HG02678 (cell line): ENCODE measurements around the gene HOXA7.

ENCODE experiments used
- ATAC-seq: cut with Tn5 transposase; IDR thresholded peaks from one replicate; pipeline ENCODE4 v1.9.1; 2021; ENCODE audit warnings: mild to moderate bottlenecking, moderate library complexity; ENCODE audit not compliant: unreplicated experiment

The HOXA7 gene

GRCh38 chr7:27156508-27156898 lies at the start of gene HOXA7:
Gene HOXA7, minus strand, starts transcription at chr7:27156675. Its CDS starts 130 bp downstream, at chr7:27156545.
- ATAC-seq = no peak

GRCh38 chr7:27205325-27206280 lies 49.1 kb upstream of the HOXA7 start:
- no peak for ATAC-seq

GRCh38 chr7:27204851-27205322 lies 48.4 kb upstream of the HOXA7 start:
- no peak for ATAC-seq

GRCh38 chr7:27203964-27204594 lies 47.6 kb upstream of the HOXA7 start:
- no peak for ATAC-seq

- no peak for ATAC-seq
These were observed 47.0 kb upstream of the HOXA7 start for GRCh38 chr7:27203365-27203953.

GRCh38 chr7:27202862-27203134 lies 46.3 kb upstream of the HOXA7 start:
- ATAC-seq = no peak

GRCh38 chr7:27202018-27202861 lies 45.8 kb upstream of the HOXA7 start:
- no peak for ATAC-seq

GRCh38 chr7:27201580-27202017 lies 45.1 kb upstream of the HOXA7 start:
- no peak for ATAC-seq

- no peak for ATAC-seq
These were observed 44.5 kb upstream of the HOXA7 start for GRCh38 chr7:27200761-27201579.

- no peak for ATAC-seq
These were observed 43.6 kb upstream of the HOXA7 start, which contains the start of gene HOXA13 for GRCh38 chr7:27199849-27200760. Gene HOXA13, minus strand, starts transcription at chr7:27200091. Its CDS starts 14 bp downstream, at chr7:27200077.

- ATAC-seq = no peak
These were observed 42.7 kb upstream of the HOXA7 start for GRCh38 chr7:27198871-27199801.

- ATAC-seq = no peak
These were observed 41.8 kb upstream of the HOXA7 start for GRCh38 chr7:27198138-27198841.

GRCh38 chr7:27197137-27198042 lies 40.9 kb upstream of the HOXA7 start:
- ATAC-seq = no peak

GRCh38 chr7:27196287-27196767 lies 39.9 kb upstream of the HOXA7 start:
- ATAC-seq = no peak

- ATAC-seq = no peak
These were observed 38.4 kb upstream of the HOXA7 start for GRCh38 chr7:27194686-27195379.
